CD4-positive, alpha-beta T cell treated with Interleukin-15 for 1 hour (primary cell): Measurements from ENCODE around the gene FLT3.
"Not testable (repeated sequence)": the region's sequence is repeated elsewhere in the genome, so short reads cannot be mapped to it uniquely, and the experiment has no call there.

Experiments
- DNase-seq: peaks from one replicate; pipeline ENCODE4 v3.0.0-alpha.2; 2020

Gene FLT3

DNA sequence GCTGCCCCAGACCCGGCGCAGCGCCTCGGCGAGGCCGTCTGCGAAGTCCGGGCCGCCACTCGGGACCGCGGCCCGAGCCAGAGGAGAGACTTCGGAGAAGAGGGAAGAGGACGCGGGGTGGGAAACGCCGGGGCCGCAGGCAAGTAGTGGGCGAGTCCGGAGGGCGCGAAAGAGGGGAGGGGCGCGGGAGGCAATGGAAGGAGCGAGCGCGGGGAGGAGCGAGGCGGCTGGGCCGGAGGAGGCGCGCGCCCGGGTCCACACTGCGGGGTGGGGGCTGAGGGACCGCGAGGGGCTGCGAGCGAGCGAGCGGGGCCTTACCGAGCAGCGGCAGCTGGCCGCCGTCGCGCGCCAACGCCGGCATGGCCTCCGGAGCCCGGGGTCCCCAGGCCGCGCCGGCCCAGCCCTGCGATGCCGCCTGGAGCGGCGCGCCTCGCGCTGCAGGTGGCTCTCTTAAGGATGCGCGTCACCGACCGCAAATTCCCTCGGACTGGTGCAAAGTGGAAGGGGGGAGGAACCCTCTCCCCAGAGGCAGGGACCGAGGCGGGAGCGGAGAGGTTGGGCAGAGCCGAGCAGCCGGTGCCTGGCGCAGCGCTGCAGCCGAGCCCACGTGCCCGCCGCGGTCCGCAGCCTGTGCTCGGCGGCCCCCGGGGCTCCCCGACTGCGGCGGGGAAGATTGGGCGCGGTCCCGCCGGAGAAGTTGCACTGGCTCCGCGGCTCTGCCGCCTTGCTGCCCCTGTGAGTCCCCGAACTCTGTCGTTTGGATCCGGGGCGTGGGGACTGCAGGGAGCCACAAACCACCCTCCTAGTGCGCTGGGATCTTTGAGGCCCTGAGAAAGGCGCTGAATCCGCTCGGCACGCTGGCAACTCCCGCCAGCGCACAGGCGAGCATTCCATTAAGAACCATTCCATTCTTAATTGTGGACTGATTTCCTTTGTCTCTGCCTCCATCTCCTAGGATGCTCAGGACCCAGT is at the start of gene FLT3:
TSS of gene FLT3 (minus strand) at position 427 of the 972 bp plus-strand sequence. CDS start at position 361, 66 bp downstream.
- DNase-seq, result peak; percentile 51

DNA sequence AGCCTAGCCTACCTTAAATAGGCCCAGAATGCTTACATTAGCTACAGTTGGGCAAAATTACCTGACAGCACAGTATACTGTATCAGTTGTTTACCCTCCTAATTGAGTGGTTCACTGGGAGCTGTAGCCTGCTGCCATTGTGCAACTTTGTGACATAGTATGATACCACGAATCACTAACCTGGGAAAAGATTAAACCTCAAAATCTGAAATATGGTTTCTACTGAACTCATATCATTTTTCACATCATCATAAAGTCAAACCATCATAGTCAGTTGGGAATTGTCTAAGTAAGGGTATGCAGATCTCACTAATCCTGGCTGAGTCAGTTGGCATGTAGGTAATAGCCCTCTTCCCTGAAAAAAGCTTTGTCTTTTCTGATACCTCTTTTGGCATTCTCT is 47.1 kb upstream of the FLT3 start:
- DNase-seq, result no peak

- no peak for DNase-seq
These were observed 44.7 kb upstream of the FLT3 start for GRCh38 chr13:28145049-28145448.

DNA sequence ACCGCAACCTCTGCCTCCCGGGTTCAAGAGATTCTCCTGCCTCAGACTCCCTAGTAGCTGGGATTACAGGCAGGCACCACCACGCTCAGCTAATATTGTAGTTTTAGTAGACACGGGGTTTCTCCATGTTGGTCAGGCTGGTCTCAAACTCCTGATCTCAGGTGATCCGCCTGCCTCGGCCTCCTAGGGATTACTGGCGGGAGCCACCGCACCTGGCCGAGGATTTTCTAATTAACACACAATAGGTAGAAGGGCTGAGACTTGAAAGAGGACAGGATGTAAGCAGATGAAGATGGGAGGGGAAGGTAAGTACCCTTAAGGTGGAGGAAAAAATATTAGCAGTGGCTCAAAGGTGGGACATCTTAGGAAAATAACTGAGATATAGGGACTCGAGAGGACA is 41.2 kb upstream of the FLT3 start:
- not testable (repeated sequence) for DNase-seq

GRCh38 chr13:28140433-28141125 is 40.2 kb upstream of the FLT3 start:
- DNase-seq, result no peak

DNA sequence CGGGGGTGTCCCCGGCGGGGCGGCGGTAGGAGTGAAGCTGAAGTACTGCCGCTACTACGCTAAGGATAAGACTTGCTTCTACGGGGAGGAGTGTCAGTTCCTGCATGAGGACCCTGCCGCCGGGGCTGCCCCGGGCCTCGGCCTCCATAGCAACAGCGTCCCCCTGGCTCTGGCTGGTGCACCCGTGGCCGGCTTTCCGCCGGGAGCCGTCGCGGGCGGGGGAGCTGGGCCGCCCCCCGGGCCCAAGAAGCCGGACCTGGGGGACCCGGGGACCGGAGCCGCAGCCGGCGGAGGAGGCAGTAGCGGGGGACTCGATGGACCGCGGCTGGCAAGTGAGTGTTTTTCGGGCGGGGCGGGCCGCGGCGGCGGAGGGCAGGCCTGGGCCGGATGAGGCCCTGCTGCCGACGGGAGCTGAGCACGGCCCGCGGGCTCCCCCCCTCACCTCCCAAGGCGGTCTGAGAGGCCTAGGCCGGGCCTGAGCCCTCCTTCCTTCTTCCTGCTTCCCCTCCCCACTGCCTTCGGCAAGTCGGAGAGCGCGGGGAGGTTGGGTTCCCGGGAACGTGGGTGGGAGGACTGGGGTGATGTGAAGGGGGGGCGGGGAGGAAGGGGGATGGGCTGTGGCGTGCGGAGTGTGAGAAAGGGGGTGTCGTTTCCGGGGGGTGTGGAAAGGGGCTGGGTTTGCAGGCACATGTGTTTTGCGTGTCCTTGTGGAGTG is 38.5 kb upstream of the FLT3 start:
- DNase-seq, result peak; percentile 92

DNA sequence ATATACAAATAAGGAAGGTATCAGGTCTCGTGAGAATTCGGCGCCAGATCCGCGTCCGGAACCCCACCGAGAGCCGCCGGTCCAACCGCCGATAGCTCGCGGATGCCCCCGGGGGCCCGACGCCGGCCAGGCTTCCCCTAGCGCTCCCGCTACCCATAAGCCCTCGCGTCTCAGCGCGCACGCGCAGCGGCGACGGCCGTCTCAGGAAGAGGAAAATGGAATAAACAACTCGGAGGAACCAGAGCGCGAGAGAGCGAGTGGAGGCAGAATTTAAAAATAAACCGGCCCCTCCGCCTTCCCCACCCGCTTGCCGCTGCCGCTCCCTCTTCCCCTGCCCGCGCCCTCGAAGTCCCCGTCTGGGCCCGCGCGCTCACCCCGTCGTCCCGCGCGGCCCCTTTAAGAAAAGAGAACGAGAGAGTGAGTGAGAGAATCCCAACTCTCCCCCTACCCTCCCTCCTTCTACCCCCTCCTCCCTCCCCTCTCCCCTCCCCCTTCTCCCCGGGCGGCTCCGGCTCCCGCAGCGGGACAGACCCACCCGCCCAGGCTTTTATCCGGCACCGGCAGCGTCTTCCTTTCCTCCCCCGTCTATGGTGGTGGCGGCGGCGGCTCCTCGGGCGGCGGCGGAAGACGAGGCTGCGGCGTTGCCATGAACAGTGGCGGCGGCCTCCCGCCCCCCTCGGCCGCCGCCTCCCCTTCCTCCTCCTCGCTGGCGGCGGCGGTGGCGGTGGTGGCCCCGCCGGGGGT is 37.8 kb upstream of the FLT3 start, which contains the start of gene PAN3:
TSS of gene PAN3 (plus strand) at position 534 of the 744 bp plus-strand sequence. CDS start at position 647, 113 bp downstream.
- DNase-seq, result peak; percentile 93

- DNase-seq, result no peak
These were observed 37.2 kb upstream of the FLT3 start for GRCh38 chr13:28137596-28137995.

DNA sequence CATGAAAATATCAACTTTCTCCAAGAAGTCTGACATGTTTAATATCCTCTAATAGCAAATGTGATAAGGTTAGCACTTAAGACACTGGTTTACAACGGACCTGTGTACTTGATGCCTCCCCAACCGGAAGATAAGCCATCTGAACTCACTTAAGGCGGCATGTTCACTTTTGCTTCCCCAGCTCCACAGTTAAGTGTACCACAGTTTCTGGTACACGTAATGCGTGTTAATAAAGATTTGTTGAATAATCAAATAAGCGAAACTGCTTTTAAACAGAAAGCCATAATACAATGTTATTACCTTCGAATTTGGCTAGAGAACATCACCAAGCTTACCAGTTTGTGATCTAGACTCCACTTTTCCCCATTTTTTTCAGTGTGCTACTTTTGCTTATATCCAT is 36.5 kb upstream of the FLT3 start:
- no peak for DNase-seq

- no peak for DNase-seq
These were observed 31.3 kb upstream of the FLT3 start for GRCh38 chr13:28131646-28132045.

DNA sequence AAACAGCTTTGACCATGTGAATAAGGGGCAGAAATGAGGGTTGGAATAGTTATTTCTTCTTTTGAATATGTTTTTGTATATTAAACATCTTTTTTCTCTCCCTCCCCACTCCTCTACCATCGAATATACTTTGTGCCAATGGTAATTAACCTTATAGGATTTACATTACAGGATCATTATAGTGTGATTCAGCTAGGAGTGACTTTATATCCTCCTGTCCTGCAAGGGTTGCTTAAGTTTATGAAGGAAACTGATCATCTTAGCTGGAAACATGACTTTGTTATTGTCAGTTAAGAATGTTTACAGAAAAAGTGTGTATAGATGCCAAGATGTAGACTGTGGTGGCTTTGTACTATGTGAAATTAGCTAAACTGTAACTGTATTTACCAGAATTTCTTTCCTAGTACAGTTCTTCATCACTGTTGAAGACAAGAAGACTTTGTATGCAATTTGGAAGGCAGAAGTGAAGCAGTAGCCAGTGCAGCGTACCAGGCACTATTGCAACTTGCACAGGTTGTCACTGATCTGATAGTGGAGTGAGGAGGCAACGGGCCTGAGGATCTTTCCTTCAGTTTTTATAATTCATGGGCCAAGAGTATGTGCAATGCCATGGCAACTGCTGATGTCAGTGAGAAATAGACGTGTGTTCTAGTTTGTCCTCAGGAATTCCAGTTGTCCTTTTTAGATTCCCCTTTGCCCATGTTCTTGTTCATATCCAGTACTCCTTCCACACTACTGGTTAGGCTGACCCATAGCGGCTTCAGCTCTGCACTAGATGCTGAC is 29.7 kb upstream of the FLT3 start:
- no peak for DNase-seq

DNA sequence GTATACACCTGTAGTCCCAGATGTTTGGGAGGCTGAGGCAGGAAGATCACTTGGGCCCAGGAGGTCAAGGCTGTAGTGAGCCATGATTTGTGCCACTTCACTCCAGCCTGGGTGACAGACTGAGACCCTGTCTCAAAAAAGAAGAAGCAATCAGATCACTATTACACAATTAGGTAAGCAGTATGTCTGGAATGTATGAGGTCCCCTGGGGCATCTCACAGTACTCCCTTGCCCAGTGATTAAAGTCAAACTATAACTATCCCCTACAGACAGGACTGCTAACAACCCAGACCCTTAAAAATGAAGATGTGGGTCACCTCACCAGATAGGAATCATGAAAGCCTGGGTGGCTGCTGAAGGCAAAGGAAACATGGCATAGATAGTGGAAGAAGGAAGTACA is 28.6 kb upstream of the FLT3 start:
- DNase-seq, result no peak

- no peak for DNase-seq
These were observed 27.7 kb upstream of the FLT3 start for GRCh38 chr13:28128030-28128429.

DNA sequence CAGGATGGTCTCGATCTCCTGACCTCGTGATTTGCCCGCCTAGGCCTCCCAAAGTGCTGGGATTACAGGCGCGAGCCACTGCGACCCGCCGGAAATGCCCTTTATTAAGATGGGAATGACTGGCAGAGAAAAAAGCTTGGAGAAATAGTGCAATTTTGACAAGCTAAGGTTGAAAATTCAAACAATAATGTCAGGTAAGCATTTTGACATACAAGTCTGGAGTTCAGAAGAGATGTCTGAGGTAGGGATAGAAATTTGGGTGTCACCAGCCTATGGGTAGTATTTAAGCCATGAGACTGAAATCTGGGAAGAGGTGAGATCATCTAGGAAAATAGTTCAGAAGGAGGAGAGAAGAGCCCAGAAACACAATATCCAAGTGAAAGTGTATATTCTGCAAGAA is 20.8 kb upstream of the FLT3 start:
- DNase-seq, result no peak

- DNase-seq, result no peak
These were observed 19.9 kb upstream of the FLT3 start for GRCh38 chr13:28120317-28120716.

GRCh38 chr13:28117689-28118377 is 17.5 kb upstream of the FLT3 start:
- no peak for DNase-seq

DNA sequence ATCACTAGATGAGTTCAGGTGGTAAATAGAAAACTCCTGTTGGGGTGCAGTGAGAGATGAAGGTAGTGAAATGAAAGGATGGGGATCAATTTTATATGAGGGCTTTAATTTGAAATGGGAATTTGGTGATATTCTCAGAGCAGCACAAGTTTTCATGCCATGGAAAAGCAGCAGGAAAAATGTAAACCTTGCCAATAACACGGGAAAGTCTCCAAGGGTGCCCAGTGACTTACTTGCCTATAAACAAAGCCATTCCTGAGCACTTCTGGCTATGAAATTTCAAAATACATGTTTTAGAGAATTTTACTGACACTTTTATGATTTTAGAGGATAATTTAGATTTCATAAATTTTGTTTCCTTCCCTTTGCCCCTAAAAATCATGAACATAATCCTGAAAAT is 16.4 kb upstream of the FLT3 start:
- DNase-seq, result no peak

DNA sequence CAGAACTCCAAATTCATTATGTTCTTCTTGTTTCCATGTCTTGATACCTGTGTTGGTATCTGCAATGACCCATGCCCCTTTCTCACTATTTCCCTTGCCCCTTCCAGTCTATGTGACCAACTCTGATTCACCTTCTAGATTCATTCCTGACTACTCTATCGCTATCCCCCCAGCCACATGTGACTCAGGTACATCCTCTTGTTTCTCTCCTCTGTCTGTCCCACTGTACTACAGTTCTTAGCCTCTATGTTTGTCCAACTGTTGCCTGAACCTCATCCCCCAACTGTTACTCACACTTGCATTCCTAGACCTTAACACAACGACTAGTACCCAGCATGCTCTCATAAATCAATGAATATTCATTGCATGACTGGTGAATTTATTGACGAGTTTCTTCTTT is 10.0 kb upstream of the FLT3 start:
- no peak for DNase-seq

- no peak for DNase-seq
These were observed 6.6 kb upstream of the FLT3 start for GRCh38 chr13:28106976-28107375.

- not testable (repeated sequence) for DNase-seq
These were observed 1.5 kb upstream of the FLT3 start for GRCh38 chr13:28101886-28102285.
